ENCODE results near the gene ZSCAN5B. TPM values are rescaled to one million over a fixed set of nuclear protein-coding genes. Genes with fewer than 3 reads are reported as not detected.

ZSCAN5B gene
- total RNA-seq, 1 experiment from 2014 or later = not detected

- H3K9ac ChIP-seq (ENCODE audit: extremely low read depth, insufficient read length, low read length) = no peak overlapping the region
- no peaks in the 10 kb centered on the region for H3K36me3 Mint-ChIP-seq (ENCODE audit: insufficient read depth in 1 of 3, low read depth in 3 of 3)
- peaks cover 3% of the 10 kb centered on the region for H3K23me2 ChIP-seq (ENCODE audit: insufficient read length, low read depth, low read length, poor library complexity, severe bottlenecking)
- H3K18ac ChIP-seq (ENCODE audit: insufficient read length, low read depth, low read length) = no peak overlapping the region
- H3K4me2 ChIP-seq (ENCODE audit: insufficient read depth, insufficient read length, low read length) = no peak overlapping the region
- no peak overlapping the region for H4K91ac ChIP-seq (ENCODE audit: insufficient read length, low read depth, low read length)
- TF ChIP-seq CTCF (conservative IDR thresholded peaks at IDR 0.05) = no peak
- H3K56ac ChIP-seq (ENCODE audit: insufficient read length, low read depth, low read length) = no peak overlapping the region
- no peak overlapping the region for H2BK5ac ChIP-seq (ENCODE audit: insufficient read length, low read length)
- no peak overlapping the region for H2AFZ ChIP-seq (ENCODE audit: low read length)
- no peaks in the 10 kb centered on the region for H3K79me2 ChIP-seq (ENCODE audit: insufficient read depth, low read length)
- no peaks in the 10 kb centered on the region for H3K4me1 ChIP-seq (ENCODE audit: insufficient read depth, low read length)
- no peak overlapping the region for H2BK120ac ChIP-seq (ENCODE audit: low read depth, low read length, poor library complexity, severe bottlenecking)
- no peak overlapping the region for H4K5ac ChIP-seq (ENCODE audit: insufficient read length, low read depth, low read length)
- H2BK15ac ChIP-seq (ENCODE audit: low read depth, low read length) = no peak overlapping the region
- H3K4me3 Mint-ChIP-seq = no peak overlapping the region
- H4K8ac ChIP-seq (replicated peaks; ENCODE audit: insufficient read length, low read depth, low read length) = no peak overlapping the region
- no peaks in the 10 kb centered on the region for H3K79me1 ChIP-seq (ENCODE audit: insufficient read depth, low read depth, low read length, poor library complexity, severe bottlenecking)
- no peak overlapping the region for H3K14ac ChIP-seq (ENCODE audit: insufficient read depth, low read length)
- no peaks in the 10 kb centered on the region for H3K9me3 ChIP-seq (ENCODE audit: control insufficient read depth, low read depth, low read length)
- no peak overlapping the region for H3T11ph ChIP-seq (ENCODE audit: low read length)
- no peaks in the 10 kb centered on the region for H3K27me3 ChIP-seq (ENCODE audit: insufficient read depth, low read length)
- H2BK20ac ChIP-seq (ENCODE audit: low read depth, low read length, poor library complexity, severe bottlenecking) = no peak overlapping the region
- no peak overlapping the region for H3K4ac ChIP-seq (ENCODE audit: low read depth, low read length)
- H3K9me3 Mint-ChIP-seq = peaks cover 0 to 4% of the 10 kb centered on the region in 2 experiments; a peak in 1 of 5 replicates
- H2BK12ac ChIP-seq (ENCODE audit: insufficient read length, low read depth, low read length) = no peak overlapping the region
- peaks cover 11% of the 10 kb centered on the region for H3K27me3 Mint-ChIP-seq (ENCODE audit: low read depth)
- H3K27ac Mint-ChIP-seq = no peak overlapping the region
- WGBS (ENCODE audit: extremely low coverage, insufficient read length, low lambda C conversion rate) = no CpG with 5 or more reads among the region's 9 CpGs
- H2AK5ac ChIP-seq (ENCODE audit: insufficient read length, low read length) = no peak overlapping the region
- no peak overlapping the region for H3K23ac ChIP-seq (ENCODE audit: insufficient read length, low read depth, low read length)
- H3K4me1 Mint-ChIP-seq = peaks cover 4 to 13% of the 10 kb centered on the region in 2 experiments; a peak in 3 of 4 replicates
- H3K27ac ChIP-seq (ENCODE audit: insufficient read length, low read depth, low read length) = no peak overlapping the region
- DNase-seq = no peak
- H4K20me1 ChIP-seq (ENCODE audit: control insufficient read depth, insufficient read depth, insufficient read length) = no peaks in the 10 kb centered on the region
Observed at GRCh38 chr19:56174086-56174485, 23.5 kb downstream of the ZSCAN5B start.

Data from H9 (cell line).